Sigmoid colon (tissue), 4 donors: ENCODE measurements around the gene PLCH2.

Experiments used
- EP300 ChIP-seq, 4 donors: sonication (generic); formaldehyde crosslinking; IDR thresholded peaks; one replicate each; pipeline ENCODE4 v1.6.1; 2017; ENCODE audit warnings: antibody characterized with exemption in 4 of 4
- TF ChIP-seq, protein P1 (sequence below), 4 experiments: fragments of 450-650 bp in 3 of 4; fragments of 200-600 bp in 1 of 4; IDR thresholded peaks; one replicate each; pipeline ENCODE4 v1.5.1; 2016 to 2019; ENCODE audit warnings: antibody characterized with exemption in 4 of 4, mild to moderate bottlenecking in 3 of 4, moderate library complexity in 2 of 4

DNA sequence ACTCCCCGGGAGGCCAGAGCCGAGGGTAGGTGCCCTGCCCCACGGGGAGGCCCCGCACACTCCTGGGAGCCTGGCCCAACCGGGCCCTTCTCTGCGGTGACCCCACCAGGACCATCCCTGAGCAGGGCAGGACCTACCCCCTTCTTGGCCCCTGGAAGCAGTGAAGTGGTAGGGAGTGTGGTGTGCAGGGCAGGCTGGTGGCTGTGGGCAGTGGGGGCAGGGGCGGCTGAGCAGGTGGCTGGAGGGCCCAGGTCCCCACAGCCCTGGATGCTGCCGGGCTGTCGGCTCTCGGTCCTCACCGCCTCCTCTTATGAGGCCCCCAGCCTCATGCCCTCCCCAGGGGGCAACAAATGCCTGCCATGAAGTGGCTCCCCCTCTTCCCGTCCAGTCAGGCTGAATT lies 19.5 kb downstream of the PLCH2 start:
- TF ChIP-seq, protein P1, sequence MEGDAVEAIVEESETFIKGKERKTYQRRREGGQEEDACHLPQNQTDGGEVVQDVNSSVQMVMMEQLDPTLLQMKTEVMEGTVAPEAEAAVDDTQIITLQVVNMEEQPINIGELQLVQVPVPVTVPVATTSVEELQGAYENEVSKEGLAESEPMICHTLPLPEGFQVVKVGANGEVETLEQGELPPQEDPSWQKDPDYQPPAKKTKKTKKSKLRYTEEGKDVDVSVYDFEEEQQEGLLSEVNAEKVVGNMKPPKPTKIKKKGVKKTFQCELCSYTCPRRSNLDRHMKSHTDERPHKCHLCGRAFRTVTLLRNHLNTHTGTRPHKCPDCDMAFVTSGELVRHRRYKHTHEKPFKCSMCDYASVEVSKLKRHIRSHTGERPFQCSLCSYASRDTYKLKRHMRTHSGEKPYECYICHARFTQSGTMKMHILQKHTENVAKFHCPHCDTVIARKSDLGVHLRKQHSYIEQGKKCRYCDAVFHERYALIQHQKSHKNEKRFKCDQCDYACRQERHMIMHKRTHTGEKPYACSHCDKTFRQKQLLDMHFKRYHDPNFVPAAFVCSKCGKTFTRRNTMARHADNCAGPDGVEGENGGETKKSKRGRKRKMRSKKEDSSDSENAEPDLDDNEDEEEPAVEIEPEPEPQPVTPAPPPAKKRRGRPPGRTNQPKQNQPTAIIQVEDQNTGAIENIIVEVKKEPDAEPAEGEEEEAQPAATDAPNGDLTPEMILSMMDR (IDR thresholded peaks at IDR 0.05): no peak
- no peak for TF ChIP-seq EP300 (IDR thresholded peaks at IDR 0.05)
